CD14-positive monocyte (primary cell): Measurements from ENCODE around the gene BUD31. TPM values are rescaled to one million over a fixed set of nuclear protein-coding genes. Genes with fewer than 3 reads are reported as not detected.
A peak's percentile ranks its signal among the peaks of the same experiment; 100 is the strongest.

Experiments
- DNase-seq, 3 donors: peaks; one replicate each; pipeline ENCODE4 v3.0.0-alpha.2; 2011 to 2022
- H2AFZ ChIP-seq: 2 replicates; pipeline ENCODE4 v1.6.0; 2012; ENCODE audit warnings: mild to moderate bottlenecking, low read depth, low read length, inconsistent platforms; ENCODE audit not compliant: insufficient read depth, poor library complexity, severe bottlenecking
- H3K27ac ChIP-seq, 2 donors: 1 replicate in 1 of 2; 2 replicates in 1 of 2; pipeline ENCODE4 v1.5.1; 2012 to 2013; ENCODE audit warnings: low read length in 2 of 2, control low read depth in 1 of 2, inconsistent platforms in 1 of 2, low read depth in 1 of 2, mild to moderate bottlenecking in 1 of 2
- H3K27me3 ChIP-seq, 2 donors: one replicate each; pipeline versions ENCODE4 v1.6.0 to v1.6.1; 2011 to 2013; ENCODE audit warnings: low read length in 2 of 2; ENCODE audit not compliant: control insufficient read depth in 2 of 2, insufficient read depth in 2 of 2
- H3K36me3 ChIP-seq, 2 donors: replicated peaks in 1 of 2; 1 replicate in 1 of 2; 2 replicates in 1 of 2; pipeline versions ENCODE4 v1.5.1 to v1.6.1; 2012 to 2013; ENCODE audit warnings: low read length in 2 of 2, control low read depth in 1 of 2, inconsistent platforms in 1 of 2, mild to moderate bottlenecking in 1 of 2; ENCODE audit not compliant: insufficient read depth in 2 of 2, control insufficient read depth in 1 of 2
- H3K4me1 ChIP-seq, 2 donors: 1 replicate in 1 of 2; 2 replicates in 1 of 2; pipeline versions ENCODE4 v1.5.1 to v1.6.1; 2012 to 2013; ENCODE audit warnings: low read length in 2 of 2, control low read depth in 1 of 2, inconsistent platforms in 1 of 2, mild to moderate bottlenecking in 1 of 2, moderate library complexity in 1 of 2; ENCODE audit not compliant: insufficient read depth in 2 of 2, control insufficient read depth in 1 of 2
- H3K4me2 ChIP-seq: replicated peaks from 2 replicates; pipeline ENCODE3; 2012; ENCODE audit warnings: low read length, moderate library complexity, mild to moderate bottlenecking; ENCODE audit not compliant: poor library complexity, severe bottlenecking; ENCODE audit errors: extremely low read depth
- H3K4me3 ChIP-seq, 3 experiments: fragments of 200-600 bp in 1 of 3; sonication (generic) in 1 of 3; replicated peaks in 1 of 3; 1 replicate in 2 of 3; 2 replicates in 1 of 3; pipeline ENCODE4 v1.5.1; 2011 to 2013; ENCODE audit warnings: low read length in 3 of 3, mild to moderate bottlenecking in 3 of 3, control low read depth in 2 of 3, low read depth in 2 of 3, inconsistent platforms in 1 of 3, moderate library complexity in 1 of 3
- H3K79me2 ChIP-seq: 2 replicates; pipeline ENCODE4 v1.6.0; 2012; ENCODE audit warnings: mild to moderate bottlenecking, control low read depth, inconsistent platforms, low read length, moderate library complexity; ENCODE audit not compliant: insufficient read depth
- H3K9ac ChIP-seq: 2 replicates; pipeline ENCODE4 v1.6.0; 2017; ENCODE audit warnings: low read length, mild to moderate bottlenecking; ENCODE audit not compliant: insufficient read depth, poor library complexity, severe bottlenecking
- H3K9me3 ChIP-seq, 2 donors: replicated peaks in 1 of 2; 1 replicate in 1 of 2; 2 replicates in 1 of 2; pipeline versions ENCODE4 v1.5.1 to v1.6.1; 2012 to 2013; ENCODE audit warnings: low read length in 2 of 2, control low read depth in 1 of 2; ENCODE audit not compliant: control insufficient read depth in 1 of 2, insufficient read depth in 1 of 2
- H4K20me1 ChIP-seq: 2 replicates; pipeline ENCODE4 v1.6.0; 2012; ENCODE audit warnings: mild to moderate bottlenecking, low read length, control low read depth, moderate library complexity; ENCODE audit not compliant: insufficient read depth
- H3K27ac Mint-ChIP-seq, 7 donors: one replicate each; pipeline ENCODE4 v1.8.0; 2020; ENCODE audit warnings: mild to moderate bottlenecking in 7 of 7, mixed read lengths in 7 of 7, moderate library complexity in 6 of 7, inconsistent platforms in 2 of 7
- H3K27me3 Mint-ChIP-seq, 3 donors: one replicate each; pipeline ENCODE4 v1.8.0; 2021 to 2022; ENCODE audit warnings: low read depth in 3 of 3, mild to moderate bottlenecking in 3 of 3, mixed read lengths in 3 of 3, moderate library complexity in 3 of 3, inconsistent platforms in 1 of 3
- H3K36me3 Mint-ChIP-seq, 2 donors: one replicate each; pipeline ENCODE4 v1.8.0; 2020; ENCODE audit warnings: mixed read lengths in 2 of 2, inconsistent platforms in 1 of 2, mild to moderate bottlenecking in 1 of 2
- H3K4me1 Mint-ChIP-seq: one replicate; pipeline ENCODE4 v1.8.0; 2020; ENCODE audit warnings: mild to moderate bottlenecking, mixed read lengths
- H3K4me3 Mint-ChIP-seq, 2 donors: one replicate each; pipeline ENCODE4 v1.8.0; 2020; ENCODE audit warnings: mild to moderate bottlenecking in 2 of 2, mixed read lengths in 2 of 2, moderate library complexity in 1 of 2
- H3K9me3 Mint-ChIP-seq, 7 donors: one replicate each; pipeline ENCODE4 v1.8.0; 2020 to 2022; ENCODE audit warnings: mixed read lengths in 7 of 7, mild to moderate bottlenecking in 6 of 7, moderate library complexity in 6 of 7, inconsistent platforms in 2 of 7
- CTCF ChIP-seq: fragments of 200-600 bp; IDR thresholded peaks from one replicate; pipeline ENCODE4 v1.8.0; 2022; ENCODE audit warnings: antibody characterized with exemption, mild to moderate bottlenecking
- WGBS: methylation state at CpG from one replicate; pipeline ENCODE4 v1.1.5; 2013; ENCODE audit warnings: missing lambda C conversion rate; ENCODE audit not compliant: insufficient coverage; 5-methylcytosine and 5-hydroxymethylcytosine counted together
- intact Hi-C, 2 donors: fragments of 100-400 bp; cut with micrococcal nuclease; formaldehyde crosslinking; loops; one replicate each; pipeline versions ENCODE4 v1.15.0 to v1.15.1; 2023
- polyA plus RNA-seq, 3 donors: library from polyadenylated mRNA; depleted of rRNA in 1 of 3; unstranded in 2 of 3; stranded (reverse) in 1 of 3; fragments of 300-500 nt in 2 of 3; fragments of >200 nt in 1 of 3; fragmentation: Illumina TruSeq in 2 of 3; gene quantifications; 1 replicate in 2 of 3; 2 replicates in 1 of 3; pipeline ENCODE4 v1.2.3, GENCODE V29; 2012 to 2021

Gene BUD31
- polyA plus RNA-seq, 3 donors = 34.3 to 256 (median 241) TPM

DNA sequence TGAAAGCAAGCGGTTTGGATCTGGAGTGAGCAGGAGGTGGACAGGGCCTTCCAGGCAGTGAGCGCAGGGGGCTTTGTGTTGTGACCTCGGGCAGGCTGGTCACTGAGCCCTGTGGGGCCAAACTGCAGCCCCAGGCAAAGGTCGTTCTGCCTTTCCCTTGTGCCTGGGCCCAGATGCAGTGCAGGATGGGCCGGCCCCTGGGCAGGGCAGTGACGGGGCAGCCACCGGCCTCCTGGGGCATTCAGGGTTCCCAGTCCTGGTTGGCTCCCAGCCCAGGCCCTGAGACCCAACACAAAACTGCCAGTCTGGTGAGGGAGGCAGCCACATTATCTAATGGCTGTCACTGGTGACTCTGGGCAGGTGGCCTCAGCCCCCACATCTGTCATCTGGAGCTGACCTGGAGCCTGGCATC, 27.1 kb upstream of the BUD31 start:
- Mint-ChIP-seq H3K4me1 (peaks cover 76% of the 10 kb centered on the region), H3K9me3 (peaks cover 0 to 1% (median 0%) of the 10 kb centered on the region in 7 donors), H3K36me3 (peaks cover 30 to 78% of the 10 kb centered on the region in 2 donors), H3K27ac (peak overlapping the region; percentile 86 to 99 (median 99)), H3K27me3 (peaks cover 0 to 4% (median 0%) of the 10 kb centered on the region in 3 donors), H3K4me3 (no peak overlapping the region)
- 77% methylated on average over 7 of the region's 7 CpGs for WGBS
- peak overlapping the region in 1 of 3 experiments; percentile 95 for H3K4me3 ChIP-seq
- H3K9me3 ChIP-seq = no peaks in the 10 kb centered on the region
- TF ChIP-seq CTCF = no peak
- no peaks in the 10 kb centered on the region for H3K27me3 ChIP-seq
- peaks cover 80 to 97% of the 10 kb centered on the region in 2 donors for H3K4me1 ChIP-seq
- peak overlapping the region; percentile 94 for H3K27ac ChIP-seq
- intact Hi-C loops = no loop called here
- peaks cover 87% of the 10 kb centered on the region for H4K20me1 ChIP-seq
- H3K9ac ChIP-seq = peak overlapping the region; percentile 74
- no peak for DNase-seq
- peak overlapping the region; percentile 81 for H3K4me2 ChIP-seq
- peaks cover 94% of the 10 kb centered on the region for H3K79me2 ChIP-seq
- no peak overlapping the region for H2AFZ ChIP-seq
- H3K36me3 ChIP-seq = peaks cover 52 to 59% of the 10 kb centered on the region in 2 donors

GRCh38 chr7:99383203-99383602, 25.6 kb upstream of the BUD31 start:
- Mint-ChIP-seq H3K4me1 (peaks cover 64% of the 10 kb centered on the region), H3K4me3 (no peak overlapping the region), H3K9me3 (peaks cover 0 to 1% (median 0%) of the 10 kb centered on the region in 7 donors), H3K27ac (peak overlapping the region in 6 of 7 donors; percentile 68 to 92 (median 82)), H3K36me3 (peaks cover 31 to 78% of the 10 kb centered on the region in 2 donors), H3K27me3 (peaks cover 0 to 4% (median 0%) of the 10 kb centered on the region in 3 donors)
- Histone ChIP-seq H3K27ac (peak overlapping the region; percentile 59 to 74), H3K36me3 (peaks cover 60 to 68% of the 10 kb centered on the region in 2 donors), H3K79me2 (peaks cover 93% of the 10 kb centered on the region), H3K4me2 (no peak overlapping the region), H3K9me3 (no peaks in the 10 kb centered on the region), H3K4me3 (no peak overlapping the region), H3K27me3 (no peaks in the 10 kb centered on the region), H2AFZ (no peak overlapping the region), H3K4me1 (peaks cover 65 to 87% of the 10 kb centered on the region in 2 donors), H3K9ac (no peak overlapping the region), H4K20me1 (peaks cover 87% of the 10 kb centered on the region)
- no peak for DNase-seq
- intact Hi-C loops = no loop called here
- no peak for TF ChIP-seq CTCF
- 99% methylated on average over 9 of the region's 10 CpGs for WGBS
